Stimulated activated CD8-positive, alpha-beta memory T cell treated with anti-CD3 and anti-CD28 coated beads, Interleukin-2, amount 100 ng/mL, for 48 hours (primary cell): ENCODE data around the gene TMBIM4.

Experiments
- DNase-seq, 2 donors: peaks; one replicate each; pipeline ENCODE4 v3.0.0-alpha.2; 2020; ENCODE audit warnings: low read depth in 2 of 2

The TMBIM4 gene

DNA sequence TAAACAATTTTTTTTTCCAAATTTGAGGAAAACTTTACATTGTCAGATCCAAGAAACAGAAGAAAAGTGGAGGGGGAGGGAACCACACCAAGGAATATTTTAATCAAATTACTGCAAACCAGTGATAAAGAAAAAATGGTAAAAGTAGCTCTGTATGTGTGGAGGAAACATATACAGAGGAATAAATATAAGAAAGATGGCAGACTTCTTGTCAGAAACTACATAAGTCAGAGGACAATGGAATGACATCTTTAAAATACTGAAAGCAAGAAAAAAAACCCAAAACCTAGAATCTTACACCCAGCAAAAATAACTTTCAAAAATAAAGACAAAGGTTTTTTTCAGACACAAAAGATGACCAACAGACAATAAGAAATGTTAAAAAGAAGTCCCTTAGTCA is 29.1 kb downstream of the TMBIM4 start:
- no peak for DNase-seq

DNA sequence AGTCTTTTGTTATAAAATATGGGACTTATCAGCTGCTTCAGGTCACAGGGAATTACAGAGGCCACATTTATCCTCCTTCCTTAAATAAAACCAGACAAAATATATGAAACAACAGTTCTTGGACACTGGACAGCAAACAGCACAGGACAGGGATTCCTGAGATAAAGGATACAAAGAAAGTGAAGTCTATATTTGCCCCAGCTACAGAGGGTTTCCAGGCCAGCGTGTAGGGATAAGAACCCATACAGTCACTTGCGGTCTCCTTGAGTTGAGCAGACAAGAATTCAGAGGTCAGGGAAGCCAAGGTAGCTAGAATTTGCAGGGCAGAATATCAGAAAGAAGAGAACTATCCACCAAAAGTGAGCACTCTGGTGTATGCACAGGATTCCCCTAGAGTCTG is 30.5 kb downstream of the TMBIM4 start:
- DNase-seq: no peak

GRCh38 chr12:66137937-66138336 is 31.9 kb downstream of the TMBIM4 start:
- DNase-seq: no peak

DNA sequence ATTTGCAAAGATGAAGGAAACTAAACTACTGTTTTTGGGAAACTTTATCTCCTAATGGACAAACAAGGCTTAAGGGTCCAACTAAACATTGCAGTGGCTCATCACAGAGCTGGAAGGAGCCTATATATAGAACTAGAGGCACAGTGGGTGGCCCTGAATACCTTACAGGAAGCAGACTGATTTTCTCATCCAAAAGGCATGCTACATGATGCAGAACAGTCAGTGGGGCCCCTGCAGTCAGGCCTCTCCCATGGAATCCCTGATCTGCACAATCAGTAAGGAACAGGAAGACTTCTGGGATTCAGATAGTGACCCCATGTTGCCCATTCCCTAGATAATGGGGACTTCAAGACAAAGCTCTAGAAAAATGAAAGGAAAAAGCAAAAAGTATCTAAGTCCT is 37.4 kb downstream of the TMBIM4 start:
- no peak for DNase-seq

DNA sequence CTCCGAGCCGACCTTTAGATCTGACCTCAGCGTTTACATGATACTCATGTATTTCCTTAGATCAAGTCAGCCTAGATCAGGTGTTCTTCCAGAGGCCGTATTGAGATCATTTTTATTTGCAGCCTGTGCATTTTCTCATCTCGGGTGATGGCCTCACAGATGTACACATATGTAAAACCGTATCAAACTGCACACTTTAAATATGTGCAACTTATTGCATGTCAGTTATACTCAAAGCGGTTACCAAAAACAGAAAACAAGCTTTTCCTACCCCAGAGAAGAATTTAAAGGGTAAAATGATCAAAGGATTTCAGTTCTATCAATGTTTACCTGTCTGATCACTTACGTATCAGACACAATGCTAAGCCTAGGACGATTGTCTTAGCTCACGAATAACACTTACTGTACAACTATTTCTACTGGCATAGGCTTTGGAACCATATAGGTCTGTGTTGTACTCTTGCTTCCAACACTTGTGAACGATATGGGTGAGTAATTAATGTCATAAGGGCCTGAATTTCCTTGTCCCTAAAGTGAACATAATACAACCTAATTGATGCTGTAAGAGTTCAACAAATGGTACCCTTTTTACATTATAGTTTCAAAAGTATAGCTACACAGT is 38.6 kb downstream of the TMBIM4 start:
- DNase-seq: no peak

- peak; percentile 78 to 86 for DNase-seq
Observed at GRCh38 chr12:66130267-66131066, 39.3 kb downstream of the TMBIM4 start, which contains the start of gene LLPH. Gene LLPH (minus strand): TSS chr12:66130750. CDS start chr12:66129106, 1,644 bp downstream.

DNA sequence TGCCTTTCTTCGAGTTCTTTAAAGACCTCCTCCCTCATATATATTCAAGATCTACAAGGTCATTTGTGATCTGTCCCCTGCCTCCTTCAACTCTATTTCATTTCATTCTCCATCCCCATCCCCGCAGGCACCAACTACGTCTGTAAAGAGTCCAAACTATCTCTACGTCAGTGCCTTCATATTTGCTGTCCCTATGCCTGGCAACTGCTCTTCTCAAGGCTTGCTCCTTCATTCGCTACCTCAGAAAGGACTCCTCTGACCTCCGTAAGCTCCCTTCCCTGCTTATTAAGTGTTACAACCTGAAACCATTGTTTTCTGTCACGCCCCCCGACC is 39.9 kb downstream of the TMBIM4 start:
- no peak for DNase-seq

GRCh38 chr12:66127650-66128049 is 42.1 kb downstream of the TMBIM4 start:
- DNase-seq: no peak

GRCh38 chr12:66120477-66120876 is 49.3 kb downstream of the TMBIM4 start:
- DNase-seq: no peak

DNA sequence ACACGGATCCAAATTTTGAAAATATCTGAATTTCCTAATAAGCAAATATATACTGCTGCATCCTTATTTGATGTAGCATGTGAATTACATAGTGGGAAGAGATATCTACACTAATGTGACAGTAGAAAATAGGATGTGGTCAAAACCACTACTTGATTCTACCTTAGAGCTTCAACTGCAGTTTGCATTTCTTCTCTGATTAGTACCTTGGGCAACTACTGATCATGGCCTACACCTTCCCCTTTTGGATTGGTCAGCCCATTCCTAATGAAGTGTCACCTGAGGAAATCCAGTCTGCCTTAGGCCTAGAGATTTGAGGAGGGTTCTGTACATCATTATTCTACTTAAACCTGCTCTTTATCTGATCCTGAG is 49.9 kb downstream of the TMBIM4 start:
- DNase-seq: no peak

GRCh38 chr12:66119229-66119869 is 50.4 kb downstream of the TMBIM4 start:
- DNase-seq: no peak

- DNase-seq: no peak
Observed at GRCh38 chr12:66118240-66118891, 51.4 kb downstream of the TMBIM4 start.

- no peak for DNase-seq
Observed at GRCh38 chr12:66117242-66117641, 52.6 kb downstream of the TMBIM4 start.

GRCh38 chr12:66115071-66115600 is 54.7 kb downstream of the TMBIM4 start:
- no peak for DNase-seq

DNA sequence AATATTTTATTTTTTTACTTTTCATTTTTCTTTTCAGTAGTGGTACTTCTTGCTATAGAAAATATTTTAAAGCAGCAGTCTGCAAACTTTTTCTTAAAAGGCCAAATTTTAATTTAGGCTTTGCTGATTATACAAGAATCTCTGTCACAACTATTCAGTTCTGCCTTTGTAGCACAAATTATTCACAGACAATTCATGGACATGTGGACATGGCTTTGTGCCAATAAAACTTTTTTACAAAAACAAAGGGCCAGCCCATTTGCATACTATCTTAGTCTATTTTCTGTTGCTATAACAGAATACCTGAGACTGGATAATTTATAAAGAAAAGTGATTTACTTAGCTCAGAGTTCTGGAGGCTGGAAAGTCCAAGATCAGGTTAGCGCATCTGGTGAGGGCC is 56.3 kb downstream of the TMBIM4 start:
- no peak for DNase-seq

DNA sequence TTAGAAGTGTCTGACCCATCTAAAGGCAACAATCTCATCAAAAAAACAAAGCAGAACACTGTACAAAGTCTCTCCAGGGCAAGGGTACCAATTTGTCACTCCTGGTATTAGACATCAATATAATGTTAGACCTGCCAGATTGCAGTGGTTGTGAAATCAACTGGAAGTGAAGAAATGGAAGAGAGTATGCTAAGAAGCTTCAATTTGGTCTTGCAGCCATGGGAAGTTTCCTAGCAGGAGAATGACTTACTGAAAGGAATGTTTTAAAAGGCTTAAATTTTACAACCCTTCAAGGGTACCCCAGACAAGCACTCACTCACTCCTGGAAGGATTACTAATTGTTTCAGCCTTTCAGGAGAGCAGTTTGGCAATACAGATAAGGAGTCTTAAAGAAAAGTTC is 58.2 kb downstream of the TMBIM4 start:
- DNase-seq: no peak

DNA sequence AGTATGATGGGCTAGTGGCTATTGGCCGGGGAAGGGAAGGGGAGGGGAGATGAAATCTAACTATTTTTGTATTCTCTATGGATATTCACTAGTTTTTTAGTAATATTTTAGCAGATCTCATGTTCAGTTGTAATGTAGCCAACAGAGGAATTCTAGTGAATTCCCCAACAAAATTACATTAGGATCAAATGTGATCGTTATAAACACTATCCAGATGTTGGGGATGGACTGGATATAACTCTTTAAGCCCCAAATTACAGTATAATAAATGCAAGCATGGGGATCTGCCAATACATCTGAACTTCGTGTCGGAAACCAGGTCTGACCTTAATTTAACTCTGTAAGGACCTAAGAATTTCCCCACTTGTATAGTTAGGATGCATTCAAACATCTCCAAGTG is 60.7 kb downstream of the TMBIM4 start:
- DNase-seq: no peak

DNA sequence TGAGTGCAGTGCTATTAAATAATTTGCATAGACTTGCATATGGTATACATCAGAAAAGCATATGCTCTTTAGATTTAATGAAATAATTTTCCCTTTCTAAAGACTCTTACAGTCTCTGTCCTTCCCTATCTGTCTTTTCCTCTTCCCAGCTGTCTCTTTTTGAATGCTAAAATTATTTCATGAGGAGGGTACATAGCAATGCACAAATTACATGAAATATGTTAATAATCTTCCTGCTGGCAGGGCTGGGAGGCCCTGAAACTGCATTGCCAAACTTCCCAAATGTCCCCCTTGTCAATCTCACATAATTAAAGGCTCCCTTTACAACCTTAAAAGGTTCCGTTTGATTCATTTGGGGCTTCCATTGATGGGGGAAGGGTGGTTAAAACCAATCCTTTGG is 61.4 kb downstream of the TMBIM4 start:
- no peak for DNase-seq

DNA sequence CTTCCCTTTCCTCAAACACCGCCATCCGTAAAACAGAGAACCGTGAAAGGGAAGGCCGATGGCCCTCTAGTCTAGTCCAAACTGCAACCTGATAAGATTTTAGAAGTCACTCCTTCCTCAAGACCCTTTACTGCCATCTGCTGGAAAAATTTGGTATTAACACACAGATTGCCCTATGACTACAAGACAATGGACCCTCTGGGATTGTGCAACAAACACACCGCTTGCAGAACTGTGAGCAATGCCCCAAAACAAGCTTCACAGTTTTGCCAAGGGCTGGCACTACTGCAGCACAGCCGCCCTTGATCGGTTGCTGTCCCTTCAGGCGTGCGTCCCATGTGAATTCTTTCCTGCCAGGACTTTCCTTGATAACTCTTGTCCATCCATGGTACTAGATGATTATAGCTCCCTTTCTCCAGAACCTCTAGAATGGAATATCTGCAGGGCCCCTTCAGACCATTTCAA is 62.3 kb downstream of the TMBIM4 start:
- no peak for DNase-seq

DNA sequence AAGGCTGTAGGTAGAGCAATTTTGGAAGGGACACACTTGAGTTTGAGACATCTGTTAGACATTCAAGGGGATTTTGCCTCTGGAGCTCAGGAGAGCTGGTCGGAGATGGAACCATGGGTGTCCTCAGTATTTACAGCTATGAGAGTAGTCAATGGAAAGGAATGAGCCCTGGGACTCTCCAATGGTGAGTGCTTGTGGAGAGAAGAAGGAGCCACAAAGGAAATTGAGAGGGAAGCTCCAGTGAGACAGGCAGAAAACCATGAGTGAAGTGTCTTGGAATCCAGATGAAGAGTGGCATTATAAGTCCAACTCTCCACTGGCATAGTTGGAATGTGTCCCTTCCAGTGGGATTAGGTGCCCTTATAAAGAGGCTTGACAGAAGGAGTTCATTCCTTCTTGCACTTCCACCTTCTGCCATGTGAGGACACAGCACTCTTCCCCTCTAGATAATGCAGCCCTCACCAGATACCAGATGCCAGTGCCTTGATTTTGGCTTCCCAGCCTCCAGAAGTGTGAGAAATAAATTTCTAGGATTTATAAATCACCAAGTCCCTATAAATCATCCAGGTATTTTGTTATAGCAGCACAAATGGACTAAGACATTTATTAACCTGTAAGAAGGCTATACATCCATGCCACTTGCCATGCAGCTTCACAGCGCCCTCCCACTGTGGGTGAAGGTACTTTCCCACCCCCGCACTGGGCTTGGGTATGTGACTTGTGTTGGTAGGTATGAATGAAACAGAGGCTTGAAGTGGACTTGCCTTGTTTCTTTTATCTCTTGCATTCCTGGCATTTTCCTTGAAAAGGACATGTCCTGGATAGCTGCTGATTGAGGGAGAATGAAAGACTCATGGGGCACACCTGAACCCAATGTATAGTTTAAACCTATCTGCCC is 66.5 kb downstream of the TMBIM4 start:
- no peak for DNase-seq

- DNase-seq: no peak
Observed at GRCh38 chr12:66092559-66093269, 77.1 kb downstream of the TMBIM4 start.
